Thyroid gland (tissue), 4 donors: ENCODE data around the gene DOK7.

Experiments
- CTCF ChIP-seq, 6 experiments: fragments of 200-600 bp in 3 of 6; fragments of 450-650 bp in 3 of 6; sonication (generic) in 3 of 6; IDR thresholded peaks; one replicate each; pipeline ENCODE4 v1.5.1; 2016 to 2019; ENCODE audit warnings: antibody characterized with exemption in 6 of 6, mild to moderate bottlenecking in 2 of 6, inconsistent platforms in 1 of 6, moderate library complexity in 1 of 6
- POLR2A ChIP-seq, 2 donors: fragments of 450-650 bp; IDR thresholded peaks; one replicate each; pipeline ENCODE4 v1.6.1; 2017; ENCODE audit warnings: antibody characterized with exemption in 2 of 2, mild to moderate bottlenecking in 2 of 2, moderate library complexity in 1 of 2

- TF ChIP-seq POLR2A (IDR thresholded peaks at IDR 0.05), result no peak
- TF ChIP-seq CTCF (IDR thresholded peaks at IDR 0.05), result no peak
These were observed 66.3 kb downstream of the DOK7 start for GRCh38 chr4:3529363-3529762.
